Psoas muscle (tissue), 8 donors: ENCODE results near the gene GOLGA2. TPM values are rescaled to one million over a fixed set of nuclear protein-coding genes. Genes with fewer than 3 reads are reported as not detected.

ENCODE experiments used
- ATAC-seq, 4 donors: fragments of 200-7000 bp; cut with Tn5 transposase; one replicate each; pipeline ENCODE4 v1.9.1; 2020; ENCODE audit warnings: moderate library complexity in 3 of 4, mild to moderate bottlenecking in 2 of 4
- DNase-seq, 2 donors: peaks; one replicate each; pipeline ENCODE4 v3.0.0-alpha.2; 2020
- H3K27ac ChIP-seq: fragments of 200-600 bp; one replicate; pipeline ENCODE4 v1.8.0; 2022
- H3K27me3 ChIP-seq, 3 donors: fragments of 200-600 bp in 1 of 3; one replicate each; pipeline versions ENCODE4 v1.6.1 to v1.8.0; 2013 to 2022; ENCODE audit warnings: low read length in 2 of 3, mild to moderate bottlenecking in 2 of 3, moderate library complexity in 1 of 3; ENCODE audit not compliant: insufficient read depth in 3 of 3
- H3K36me3 ChIP-seq, 2 donors: fragments of 200-600 bp in 1 of 2; one replicate each; pipeline versions ENCODE4 v1.6.1 to v1.8.0; 2013 to 2022; ENCODE audit warnings: low read depth in 1 of 2, mild to moderate bottlenecking in 1 of 2, moderate library complexity in 1 of 2; ENCODE audit not compliant: insufficient read depth in 1 of 2
- H3K4me1 ChIP-seq: fragments of 200-600 bp; one replicate; pipeline ENCODE4 v1.8.0; 2022
- H3K4me3 ChIP-seq: fragments of 200-600 bp; one replicate; pipeline ENCODE4 v1.8.0; 2022; ENCODE audit warnings: mild to moderate bottlenecking
- H3K9me3 ChIP-seq: fragments of 200-600 bp; one replicate; pipeline ENCODE4 v1.8.0; 2022
- WGBS, 3 donors: extraction: QIAGEN DNeasy Blood & Tissue Kit; methylation state at CpG; one replicate each; pipeline versions ENCODE4 v1.1.6 to v1.1.7; 2013; 5-methylcytosine and 5-hydroxymethylcytosine counted together
- intact Hi-C, 2 donors: fragments of 100-400 bp; cut with DNase I; formaldehyde crosslinking; loops; one replicate each; pipeline versions ENCODE4 v1.11.0 to v1.14.2; 2022
- polyA plus RNA-seq, 3 donors: library from polyadenylated mRNA; stranded (reverse); fragments of 200-250 nt; gene quantifications; one replicate each; pipeline ENCODE4 v1.2.3, GENCODE V29; 2013
- total RNA-seq, 4 donors: library from RNA; stranded (reverse); fragmentation: NEBNext Ultra II Directional in 2 of 4; extraction: Animal tissue kit (Norgen Biotek cat#: 25700) in 2 of 4; gene quantifications; one replicate each; pipeline versions ENCODE4 v1.2.1 to v1.2.4, GENCODE V29; 2021 to 2023
- TF ChIP-seq, protein P1 (sequence below): fragments of 200-600 bp; IDR thresholded peaks from one replicate; pipeline ENCODE4 v1.8.0; 2022; ENCODE audit warnings: antibody characterized with exemption
- donor health status: healthy with polysubstance abuse.
- donor health status: DM: no; HTN: no; CAD: no; lungs with moderate emphysema.
- donor health status: Bipolar disorder and iron deficiency.
- donor health status: healthy.
- donor health status: DM: yes; HTN: yes; CAD: no.
- donor health status: DM: no; HTN: no; CAD: no.
- donor health status: DM: no; HTN: no; CAD: no.
- donor health status: DM: yes; HTN: yes; CAD: no.

The GOLGA2 gene
- total and polyA plus RNA-seq, 7 donors = 57.2 to 85.3 (median 72.4) TPM

- no peak for DNase-seq
- intact Hi-C loops = no loop called here
- no peaks in the 10 kb centered on the region for H3K27me3 ChIP-seq
- no peak overlapping the region for H3K27ac ChIP-seq
- WGBS, 3 donors = 88 to 93% (median 92%) methylated on average over 10 of the region's 10 CpGs
- H3K4me3 ChIP-seq = no peak overlapping the region
- peaks cover 12 to 90% of the 10 kb centered on the region in 2 donors for H3K36me3 ChIP-seq
- ATAC-seq = no peak
- no peaks in the 10 kb centered on the region for H3K9me3 ChIP-seq
- H3K4me1 ChIP-seq = no peaks in the 10 kb centered on the region
- TF ChIP-seq, protein P1, sequence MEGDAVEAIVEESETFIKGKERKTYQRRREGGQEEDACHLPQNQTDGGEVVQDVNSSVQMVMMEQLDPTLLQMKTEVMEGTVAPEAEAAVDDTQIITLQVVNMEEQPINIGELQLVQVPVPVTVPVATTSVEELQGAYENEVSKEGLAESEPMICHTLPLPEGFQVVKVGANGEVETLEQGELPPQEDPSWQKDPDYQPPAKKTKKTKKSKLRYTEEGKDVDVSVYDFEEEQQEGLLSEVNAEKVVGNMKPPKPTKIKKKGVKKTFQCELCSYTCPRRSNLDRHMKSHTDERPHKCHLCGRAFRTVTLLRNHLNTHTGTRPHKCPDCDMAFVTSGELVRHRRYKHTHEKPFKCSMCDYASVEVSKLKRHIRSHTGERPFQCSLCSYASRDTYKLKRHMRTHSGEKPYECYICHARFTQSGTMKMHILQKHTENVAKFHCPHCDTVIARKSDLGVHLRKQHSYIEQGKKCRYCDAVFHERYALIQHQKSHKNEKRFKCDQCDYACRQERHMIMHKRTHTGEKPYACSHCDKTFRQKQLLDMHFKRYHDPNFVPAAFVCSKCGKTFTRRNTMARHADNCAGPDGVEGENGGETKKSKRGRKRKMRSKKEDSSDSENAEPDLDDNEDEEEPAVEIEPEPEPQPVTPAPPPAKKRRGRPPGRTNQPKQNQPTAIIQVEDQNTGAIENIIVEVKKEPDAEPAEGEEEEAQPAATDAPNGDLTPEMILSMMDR = no peak
Measured at GRCh38 chr9:128265348-128265847, 10.4 kb downstream of the GOLGA2 start.

DNA sequence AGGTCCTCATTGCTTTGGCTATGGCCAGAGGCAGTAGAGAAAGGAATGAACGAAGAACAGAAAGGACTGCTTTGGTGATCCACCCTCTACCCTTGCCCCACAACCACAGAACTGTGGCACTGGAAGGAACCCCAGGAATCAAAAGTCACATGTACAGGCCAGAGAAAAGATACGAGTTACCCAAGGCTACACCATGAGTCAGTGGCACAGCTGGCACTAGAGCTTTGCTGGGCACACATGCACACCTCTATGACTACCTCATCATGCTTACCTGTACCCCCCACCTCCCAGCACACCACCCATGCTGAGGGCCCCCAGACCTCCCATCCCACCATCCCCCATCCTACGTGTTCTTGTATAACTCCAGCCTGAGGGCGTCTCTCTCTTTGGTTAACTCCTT, 13.1 kb downstream of the GOLGA2 start:
- Histone ChIP-seq H3K36me3 (peaks cover 14 to 98% of the 10 kb centered on the region in 2 donors), H3K27ac (no peak overlapping the region), H3K4me1 (no peaks in the 10 kb centered on the region), H3K9me3 (no peaks in the 10 kb centered on the region), H3K27me3 (no peaks in the 10 kb centered on the region), H3K4me3 (no peak overlapping the region)
- no peak for ATAC-seq
- 78 to 87% (median 82%) methylated on average over 4 of the region's 4 CpGs for WGBS, 3 donors
- intact Hi-C loops = no loop called here
- TF ChIP-seq, protein P1 = no peak
- DNase-seq = no peak

- H3K36me3 ChIP-seq = peaks cover 14 to 93% of the 10 kb centered on the region in 2 donors
- no peak overlapping the region for H3K27ac ChIP-seq
- ATAC-seq = no peak
- TF ChIP-seq, protein P1 = no peak
- H3K4me3 ChIP-seq = no peak overlapping the region
- intact Hi-C loops = no loop called here
- no peaks in the 10 kb centered on the region for H3K4me1 ChIP-seq
- H3K9me3 ChIP-seq = no peaks in the 10 kb centered on the region
- no peak for DNase-seq
- H3K27me3 ChIP-seq = no peaks in the 10 kb centered on the region
- WGBS, 3 donors = 94 to 97% (median 94%) methylated on average over 16 to 17 of the region's 17 CpGs
Measured at GRCh38 chr9:128260340-128260739, 15.5 kb downstream of the GOLGA2 start.

DNA sequence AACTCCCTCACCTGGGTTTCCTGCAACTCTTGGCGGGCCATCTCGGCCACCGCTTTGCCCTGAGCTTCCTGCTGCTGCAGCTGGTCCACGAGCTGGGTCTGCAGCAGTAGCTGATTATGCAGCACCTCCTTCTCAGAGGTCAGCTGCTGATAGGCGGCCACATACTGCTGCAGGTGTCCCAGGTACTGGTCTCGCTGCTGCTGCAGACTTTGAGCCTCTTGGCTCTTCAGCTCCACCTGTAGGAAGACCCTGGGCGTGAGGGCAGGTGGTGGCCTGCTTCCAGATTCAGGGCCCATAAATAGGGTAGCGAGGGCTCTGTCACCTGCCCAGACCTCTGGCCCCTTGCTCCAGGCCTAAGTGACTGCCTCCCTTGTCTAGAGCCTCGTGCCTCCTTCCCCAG, 16.7 kb downstream of the GOLGA2 start:
- Histone ChIP-seq H3K27ac (no peak overlapping the region), H3K4me1 (no peaks in the 10 kb centered on the region), H3K27me3 (no peaks in the 10 kb centered on the region), H3K4me3 (no peak overlapping the region), H3K36me3 (peaks cover 14 to 81% of the 10 kb centered on the region in 2 donors), H3K9me3 (no peaks in the 10 kb centered on the region)
- intact Hi-C loops = no loop called here
- DNase-seq (no peak), ATAC-seq (no peak)
- 82 to 91% (median 84%) methylated on average over 9 of the region's 9 CpGs for WGBS, 3 donors
- TF ChIP-seq, protein P1 = no peak

GRCh38 chr9:128258326-128258725, 17.5 kb downstream of the GOLGA2 start:
- DNase-seq (no peak), ATAC-seq (no peak)
- H3K4me3 ChIP-seq = no peak overlapping the region
- TF ChIP-seq, protein P1 = no peak
- 83 to 96% (median 91%) methylated on average over 3 to 6 of the region's 6 CpGs for WGBS, 3 donors
- intact Hi-C loops = no loop called here
- no peaks in the 10 kb centered on the region for H3K4me1 ChIP-seq
- H3K36me3 ChIP-seq = peaks cover 14 to 75% of the 10 kb centered on the region in 2 donors
- H3K9me3 ChIP-seq = no peaks in the 10 kb centered on the region
- H3K27ac ChIP-seq = no peak overlapping the region
- H3K27me3 ChIP-seq = no peaks in the 10 kb centered on the region
